Left lung (tissue), 10 donors: ENCODE results near the gene PBX1. TPM values are rescaled to one million over a fixed set of nuclear protein-coding genes. Genes with fewer than 3 reads are reported as not detected.

Source experiments
- ATAC-seq: fragments of 200-7000 bp; cut with Tn5 transposase; one replicate; pipeline ENCODE4 v1.9.1; 2020; ENCODE audit warnings: moderate library complexity
- DNase-seq, 4 donors: peaks; one replicate each; pipeline ENCODE4 v3.0.0-alpha.2; 2013 to 2020
- H3K27ac ChIP-seq, 2 donors: fragments of 200-600 bp; sonication (generic) in 1 of 2; one replicate each; pipeline versions ENCODE4 v1.5.0 to v1.8.0; 2020 to 2021
- H3K27me3 ChIP-seq, 2 donors: fragments of 200-600 bp; sonication (generic) in 1 of 2; one replicate each; pipeline versions ENCODE4 v1.5.0 to v1.8.0; 2020 to 2021
- H3K36me3 ChIP-seq, 2 donors: fragments of 200-600 bp; sonication (generic) in 1 of 2; one replicate each; pipeline versions ENCODE4 v1.5.0 to v1.8.0; 2020 to 2021
- H3K4me1 ChIP-seq, 2 donors: fragments of 200-600 bp; one replicate each; pipeline ENCODE4 v1.8.0; 2021
- H3K4me3 ChIP-seq, 2 donors: fragments of 200-600 bp; sonication (generic) in 1 of 2; one replicate each; pipeline versions ENCODE4 v1.5.0 to v1.8.0; 2020 to 2021; ENCODE audit warnings: mild to moderate bottlenecking in 1 of 2
- H3K9me3 ChIP-seq, 2 donors: fragments of 200-600 bp; sonication (generic) in 1 of 2; one replicate each; pipeline versions ENCODE4 v1.5.0 to v1.8.0; 2020 to 2021
- CTCF ChIP-seq, 2 donors: fragments of 200-600 bp; sonication (generic) in 1 of 2; IDR thresholded peaks; one replicate each; pipeline versions ENCODE4 v1.5.0 to v1.8.0; 2021; ENCODE audit warnings: antibody characterized with exemption in 2 of 2
- intact Hi-C, 2 donors: fragments of 100-400 bp; cut with DNase I; formaldehyde crosslinking; loops; one replicate each; pipeline versions ENCODE4 v1.11.2 to v1.14.2; 2022
- polyA plus RNA-seq, 6 donors: library from polyadenylated mRNA; unstranded; fragments of 120-200 nt; gene quantifications; one replicate each; pipeline ENCODE4 v1.2.1, GENCODE V29; 2013; ENCODE audit not compliant: insufficient read length in 6 of 6
- total RNA-seq, 2 donors: library from RNA; stranded (reverse); fragmentation: NEBNext Ultra II Directional; extraction: Animal tissue kit (Norgen Biotek cat#: 25700); gene quantifications; one replicate each; pipeline ENCODE4 v1.2.1, GENCODE V29; 2021
- donor health status: DM: no; HTN: yes; CAD: no.
- donor health status: DM: no; HTN: no; CAD: no.

Gene PBX1
- total and polyA plus RNA-seq, 8 donors: 44.5 to 133 (median 127) TPM

GRCh38 chr1:164759979-164760469 lies 201.0 kb downstream of the PBX1 start:
- ATAC-seq (no peak), DNase-seq (no peak)
- H3K4me1 ChIP-seq: no peaks in the 10 kb centered on the region
- no peak overlapping the region for H3K4me3 ChIP-seq
- H3K36me3 ChIP-seq: no peaks in the 10 kb centered on the region
- no peak overlapping the region for H3K27ac ChIP-seq
- intact Hi-C loops: no loop called here
- no peaks in the 10 kb centered on the region for H3K9me3 ChIP-seq
- no peak for TF ChIP-seq CTCF (IDR thresholded peaks at IDR 0.05)
- H3K27me3 ChIP-seq: no peaks in the 10 kb centered on the region

GRCh38 chr1:164760569-164760968 lies 201.6 kb downstream of the PBX1 start:
- Histone ChIP-seq H3K9me3 (no peaks in the 10 kb centered on the region), H3K4me1 (peaks cover 0 to 4% of the 10 kb centered on the region in 2 donors), H3K36me3 (no peaks in the 10 kb centered on the region), H3K27me3 (no peaks in the 10 kb centered on the region), H3K27ac (no peak overlapping the region), H3K4me3 (no peak overlapping the region)
- DNase-seq (no peak), ATAC-seq (no peak)
- intact Hi-C loops: no loop called here
- no peak for TF ChIP-seq CTCF (IDR thresholded peaks at IDR 0.05)

- peaks cover 0 to 4% of the 10 kb centered on the region in 2 donors for H3K4me1 ChIP-seq
- no peak overlapping the region for H3K27ac ChIP-seq
- H3K36me3 ChIP-seq: no peaks in the 10 kb centered on the region
- no peak for DNase-seq
- no peak for TF ChIP-seq CTCF (IDR thresholded peaks at IDR 0.05)
- intact Hi-C loops: no loop called here
- no peaks in the 10 kb centered on the region for H3K9me3 ChIP-seq
- no peak for ATAC-seq
- no peak overlapping the region for H3K4me3 ChIP-seq
- no peaks in the 10 kb centered on the region for H3K27me3 ChIP-seq
These were observed 202.0 kb downstream of the PBX1 start for GRCh38 chr1:164761009-164761408.

GRCh38 chr1:164763098-164763497 lies 204.1 kb downstream of the PBX1 start:
- no peaks in the 10 kb centered on the region for H3K9me3 ChIP-seq
- no peak overlapping the region for H3K4me3 ChIP-seq
- TF ChIP-seq CTCF (IDR thresholded peaks at IDR 0.05): no peak
- H3K36me3 ChIP-seq: no peaks in the 10 kb centered on the region
- intact Hi-C loops: no loop called here
- no peak for ATAC-seq
- H3K4me1 ChIP-seq: peaks cover 0 to 4% of the 10 kb centered on the region in 2 donors
- DNase-seq: no peak
- no peak overlapping the region for H3K27ac ChIP-seq
- no peaks in the 10 kb centered on the region for H3K27me3 ChIP-seq

GRCh38 chr1:164764333-164764732 lies 205.3 kb downstream of the PBX1 start:
- Histone ChIP-seq H3K4me3 (no peak overlapping the region), H3K27me3 (no peaks in the 10 kb centered on the region), H3K36me3 (no peaks in the 10 kb centered on the region), H3K4me1 (peaks cover 0 to 4% of the 10 kb centered on the region in 2 donors), H3K27ac (no peak overlapping the region), H3K9me3 (no peaks in the 10 kb centered on the region)
- no peak for DNase-seq
- TF ChIP-seq CTCF (IDR thresholded peaks at IDR 0.05): no peak
- no peak for ATAC-seq
- intact Hi-C loops: no loop called here
